ENCODE measurements around the gene CD8A.
"Not testable (repeated sequence)": the region's sequence is repeated elsewhere in the genome, so short reads cannot be mapped to it uniquely, and the experiment has no call there.

Gene CD8A

GRCh38 chr2:86776532-86776931 is 14.2 kb downstream of the CD8A start:
- DNase-seq (ENCODE audit: low read depth) = no peak

DNA sequence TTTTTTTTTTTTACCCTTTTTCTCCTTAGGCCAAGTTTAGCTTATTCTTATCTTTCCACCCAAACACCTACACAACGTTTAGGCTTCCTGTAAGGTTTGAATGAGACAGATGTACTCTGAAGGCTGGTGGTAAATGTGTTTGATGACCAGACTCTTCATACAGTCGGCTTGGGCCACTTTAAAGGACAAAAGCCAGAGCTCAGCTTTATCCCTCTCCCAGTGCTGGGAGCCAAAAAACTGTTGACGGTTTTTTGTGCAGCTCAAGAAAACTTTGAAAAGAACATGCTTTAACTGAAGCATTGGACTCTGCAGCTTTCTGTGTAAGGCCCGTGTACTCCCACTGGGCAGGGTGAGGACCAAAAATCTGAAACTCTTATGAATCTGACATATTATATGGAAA is 15.4 kb downstream of the CD8A start:
- DNase-seq (ENCODE audit: low read depth) = no peak

GRCh38 chr2:86774862-86775261 is 15.9 kb downstream of the CD8A start:
- no peak for DNase-seq (ENCODE audit: low read depth)

- DNase-seq (ENCODE audit: low read depth) = no peak
Observed at GRCh38 chr2:86772611-86773010, 18.1 kb downstream of the CD8A start.

DNA sequence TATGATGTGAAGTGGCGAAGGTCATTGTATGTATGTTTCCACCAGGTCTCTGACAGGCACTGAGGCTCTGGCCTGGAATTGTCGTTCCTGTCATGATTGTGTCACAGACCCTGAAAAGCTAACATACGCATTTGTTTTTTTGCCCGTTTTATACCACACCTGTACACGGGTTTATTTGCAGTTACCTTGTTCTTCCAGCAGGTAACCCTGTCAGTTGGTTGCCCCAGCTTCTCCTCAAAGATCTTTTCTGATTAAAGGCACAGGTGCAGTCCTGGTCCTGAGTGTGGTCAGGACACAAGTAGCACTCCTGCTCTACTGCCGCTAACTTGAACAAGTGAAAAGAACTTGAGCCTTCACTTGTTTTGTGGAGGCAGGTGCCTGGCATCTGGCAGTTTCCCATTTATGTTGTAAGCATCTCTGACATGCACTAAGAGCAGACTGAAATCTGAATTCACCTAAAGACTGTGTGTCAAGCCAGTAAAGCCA is 19.9 kb downstream of the CD8A start:
- no peak for DNase-seq (ENCODE audit: low read depth)

- no peak for DNase-seq (ENCODE audit: low read depth)
Observed at GRCh38 chr2:86769838-86770237, 20.9 kb downstream of the CD8A start.

GRCh38 chr2:86768189-86768949 is 22.3 kb downstream of the CD8A start:
- DNase-seq (ENCODE audit: low read depth) = no peak

GRCh38 chr2:86765310-86765695 is 25.4 kb downstream of the CD8A start:
- DNase-seq (ENCODE audit: low read depth) = no peak

GRCh38 chr2:86764661-86765309 is 25.9 kb downstream of the CD8A start:
- DNase-seq (ENCODE audit: low read depth) = peak; percentile 11

- no peak for DNase-seq (ENCODE audit: low read depth)
Observed at GRCh38 chr2:86760371-86760770, 30.3 kb downstream of the CD8A start.

- DNase-seq (ENCODE audit: low read depth) = no peak
Observed at GRCh38 chr2:86758405-86758804, 32.3 kb downstream of the CD8A start.

- no peak for DNase-seq (ENCODE audit: low read depth)
Observed at GRCh38 chr2:86753606-86754005, 37.1 kb downstream of the CD8A start.

- DNase-seq (ENCODE audit: low read depth) = no peak
Observed at GRCh38 chr2:86752934-86753333, 37.8 kb downstream of the CD8A start.

DNA sequence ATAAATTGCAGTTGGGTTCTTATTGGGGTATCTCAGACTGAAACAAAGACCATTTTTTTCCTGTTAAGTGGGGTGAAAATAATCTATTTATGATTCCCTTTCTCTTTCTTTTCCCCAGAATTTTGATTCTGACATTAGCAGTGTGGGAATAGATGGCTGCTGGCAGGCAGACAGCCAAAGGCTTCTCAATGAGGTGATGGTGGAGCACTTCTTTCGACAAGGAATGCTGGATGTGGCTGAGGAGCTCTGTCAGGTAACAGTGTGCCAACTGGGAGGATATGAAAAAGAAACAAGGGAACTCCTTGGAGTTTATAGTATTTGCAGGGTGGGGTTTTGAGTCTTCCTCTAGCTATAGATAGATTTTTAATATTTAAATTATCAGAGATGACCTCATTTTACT is 38.9 kb downstream of the CD8A start:
- DNase-seq (ENCODE audit: low read depth) = no peak

DNA sequence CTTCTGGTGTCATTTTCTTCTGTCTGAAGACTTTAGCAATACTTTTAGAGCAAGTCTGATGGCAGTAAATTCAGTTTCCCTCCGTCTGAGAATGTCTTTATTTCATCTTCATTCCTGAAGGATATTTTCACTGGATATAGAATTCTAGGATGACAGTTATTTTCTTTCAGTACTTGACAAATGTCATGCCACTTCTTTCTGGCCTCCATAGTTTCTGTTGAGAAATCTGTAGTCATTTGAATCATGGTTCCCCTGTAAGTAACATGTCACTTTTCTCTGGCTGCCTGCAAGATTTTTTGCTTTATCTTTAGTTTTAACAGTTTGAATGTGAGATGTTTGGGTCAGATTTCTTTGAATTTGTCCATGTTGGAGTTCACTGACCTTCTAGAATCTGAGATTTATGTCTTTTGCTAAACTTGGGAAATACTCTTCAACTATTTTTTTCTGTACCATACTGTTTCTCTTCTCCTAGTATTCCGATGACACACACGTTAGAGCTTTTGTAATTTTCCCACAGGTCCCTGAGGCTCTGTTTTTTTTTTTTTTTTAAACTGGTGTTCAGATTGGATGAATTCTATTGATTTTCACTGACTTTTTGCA is 40.4 kb downstream of the CD8A start:
- no peak for DNase-seq (ENCODE audit: low read depth)

- peak; percentile 49 for DNase-seq (ENCODE audit: low read depth)
Observed at GRCh38 chr2:86747711-86748639, 42.7 kb downstream of the CD8A start.

DNA sequence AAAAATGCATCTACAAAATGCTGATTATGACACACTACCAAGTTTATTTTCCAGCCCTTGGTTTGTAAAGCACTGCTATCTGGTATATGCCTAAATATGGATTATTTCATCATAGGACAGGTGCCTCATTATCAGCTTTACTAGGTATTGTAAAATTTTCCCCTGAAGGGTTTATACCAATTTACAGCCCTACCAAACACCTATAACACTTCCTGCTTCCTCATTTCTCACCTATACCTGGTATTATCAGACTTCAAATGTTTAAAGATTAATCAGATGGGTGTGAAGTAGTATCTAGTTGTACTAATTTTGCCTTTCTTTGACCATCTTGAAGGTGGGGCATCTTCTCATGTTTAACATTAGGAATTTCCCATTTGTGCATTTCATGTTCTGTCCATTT is 43.8 kb downstream of the CD8A start:
- DNase-seq (ENCODE audit: low read depth) = no peak

DNA sequence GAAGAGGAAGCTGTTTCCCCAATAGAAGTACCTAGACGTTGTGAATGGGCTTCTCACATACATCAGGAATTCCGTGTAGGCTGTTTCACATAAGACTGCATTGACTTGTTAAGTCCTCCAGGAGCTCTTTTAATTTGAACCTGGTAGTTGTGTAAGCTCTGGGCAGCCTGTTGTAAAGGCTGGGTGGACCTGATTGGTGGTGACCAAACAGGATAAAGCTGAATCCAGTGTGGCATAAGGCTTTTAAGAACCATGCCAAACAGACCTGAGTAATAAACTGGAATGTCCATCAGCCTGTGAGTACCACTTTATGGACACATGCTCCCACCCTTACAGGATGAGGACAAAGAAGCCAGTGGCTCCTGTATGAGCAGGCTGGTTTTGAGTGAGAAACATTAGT is 46.6 kb downstream of the CD8A start:
- no peak for DNase-seq (ENCODE audit: low read depth)

DNA sequence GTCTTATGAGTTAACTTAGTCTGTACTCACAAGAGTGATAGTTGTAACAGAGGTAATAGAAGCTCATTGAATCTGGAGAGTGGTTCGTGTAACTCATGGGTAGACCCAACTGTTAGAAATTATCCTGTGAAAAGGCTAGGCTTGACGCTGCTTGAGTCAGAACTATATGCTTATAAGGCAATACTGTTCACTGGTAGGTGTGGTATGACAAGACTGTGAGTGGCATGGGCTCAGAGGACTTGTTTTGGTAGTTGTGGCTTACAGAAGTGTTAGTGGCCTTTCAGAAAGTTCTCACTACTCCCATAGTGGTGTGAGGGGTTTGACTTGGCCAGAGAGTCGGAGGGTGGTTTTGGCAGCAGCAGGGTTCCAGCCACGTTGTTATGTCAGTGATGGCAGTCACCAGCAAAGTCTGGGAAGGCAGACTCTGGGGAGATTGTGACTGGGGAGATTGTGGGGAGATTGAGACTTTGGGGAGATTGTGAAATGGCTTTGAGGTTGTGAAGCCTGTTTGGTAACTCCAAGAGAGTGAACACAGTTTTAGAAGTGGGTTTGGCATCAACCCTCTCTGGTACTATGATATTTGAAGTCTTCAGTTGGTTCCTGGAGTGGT is 48.7 kb downstream of the CD8A start:
- not testable (repeated sequence) for DNase-seq (ENCODE audit: low read depth)

- not testable (repeated sequence) for DNase-seq (ENCODE audit: low read depth)
Observed at GRCh38 chr2:86739889-86740288, 50.8 kb downstream of the CD8A start.

DNA sequence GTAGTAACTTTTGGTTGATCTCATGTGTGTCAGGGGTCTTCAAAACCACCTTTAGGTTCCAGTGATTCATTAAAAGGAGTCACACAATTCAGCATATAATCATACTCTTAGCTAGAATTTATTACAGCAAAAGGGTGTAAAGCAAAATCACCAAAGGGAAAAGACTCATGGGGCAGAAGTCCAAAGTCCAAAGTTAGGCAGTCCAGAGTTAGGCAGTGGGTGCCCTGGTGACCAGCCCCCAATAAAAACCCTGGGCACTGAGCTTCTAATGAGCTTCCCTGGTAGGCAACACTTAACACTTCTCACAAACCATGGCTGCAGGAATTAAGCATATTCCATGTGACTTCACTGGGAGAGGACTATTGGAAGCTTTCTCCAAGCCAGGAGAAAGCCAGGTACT is 51.2 kb downstream of the CD8A start:
- not testable (repeated sequence) for DNase-seq (ENCODE audit: low read depth)

- peak; percentile 40 for DNase-seq (ENCODE audit: low read depth)
Observed at GRCh38 chr2:86734896-86735295, 55.8 kb downstream of the CD8A start.

All from non-pigmented ciliary epithelial cell (primary cell).